Neural cell (in vitro differentiated cells): Measurements from ENCODE around the gene ARHGEF4. TPM values are rescaled to one million over a fixed set of nuclear protein-coding genes. Genes with fewer than 3 reads are reported as not detected.

ENCODE experiments used
- H2AFZ ChIP-seq: fragments of 200-600, 300-800 bp; sonication (generic), shearing (Covaris generic); 2 replicates; pipeline ENCODE4 v1.6.0; 2014; ENCODE audit warnings: low read depth, mild to moderate bottlenecking, antibody characterized with exemption, low read length, moderate library complexity
- H3F3A ChIP-seq: fragments of 200-600 bp; shearing (Covaris generic); 2 replicates; pipeline ENCODE4 v1.6.1; 2016; ENCODE audit warnings: mild to moderate bottlenecking, moderate library complexity, mixed read lengths, antibody characterized with exemption, low read length; ENCODE audit not compliant: insufficient read depth, poor library complexity, severe bottlenecking
- H3K27ac ChIP-seq: fragments of 200-600, 300-800 bp; sonication (generic), shearing (Covaris generic); 2 replicates; pipeline ENCODE4 v1.5.1; 2014; ENCODE audit warnings: mild to moderate bottlenecking, low read length, moderate library complexity
- H3K27me3 ChIP-seq: fragments of 300-800, 200-600 bp; sonication (generic), shearing (Covaris generic); 2 replicates; pipeline ENCODE4 v1.6.0; 2014; ENCODE audit warnings: mild to moderate bottlenecking, low read depth, low read length, moderate library complexity; ENCODE audit not compliant: insufficient read depth
- H3K36me3 ChIP-seq: fragments of 300-800, 200-600 bp; sonication (generic), shearing (Covaris generic); 2 replicates; pipeline ENCODE4 v1.5.1; 2014; ENCODE audit warnings: mild to moderate bottlenecking, antibody characterized with exemption, low read length, moderate library complexity; ENCODE audit not compliant: insufficient read depth
- H3K4me2 ChIP-seq: fragments of 300-800, 200-600 bp; sonication (generic), shearing (Covaris generic); 2 replicates; pipeline ENCODE4 v1.6.0; 2014; ENCODE audit warnings: mild to moderate bottlenecking, low read length
- H3K4me3 ChIP-seq: fragments of 300-800, 200-600 bp; sonication (generic), shearing (Covaris generic); 2 replicates; pipeline ENCODE4 v1.5.1; 2014; ENCODE audit warnings: mild to moderate bottlenecking, low read length, moderate library complexity
- H3K79me2 ChIP-seq: fragments of 200-600 bp; shearing (Covaris generic); replicated peaks from 2 replicates; pipeline ENCODE4 v1.6.0; 2014; ENCODE audit warnings: mild to moderate bottlenecking, low read length, moderate library complexity; ENCODE audit not compliant: insufficient read depth
- H3K9ac ChIP-seq: fragments of 300-800, 200-600 bp; sonication (generic), shearing (Covaris generic); 2 replicates; pipeline ENCODE4 v1.6.1; 2016; ENCODE audit warnings: mild to moderate bottlenecking, low read length, mixed read lengths
- H3K9me2 ChIP-seq: fragments of 200-600 bp; shearing (Covaris generic); 2 replicates; pipeline ENCODE4 v1.6.1; 2016; ENCODE audit warnings: mild to moderate bottlenecking, low read length, mixed read lengths; ENCODE audit not compliant: insufficient read depth
- H3K9me3 ChIP-seq: fragments of 200-600, 300-800 bp; sonication (generic), shearing (Covaris generic); 2 replicates; pipeline ENCODE4 v1.6.1; 2016; ENCODE audit warnings: mild to moderate bottlenecking, mixed run types, low read length, moderate library complexity, mixed read lengths
- H4K20me1 ChIP-seq: fragments of 200-600 bp; shearing (Covaris generic); 2 replicates; pipeline ENCODE4 v1.6.1; 2016; ENCODE audit warnings: mild to moderate bottlenecking, mixed run types; ENCODE audit not compliant: insufficient read depth
- CTCF ChIP-seq: fragments of 450-650 bp; IDR thresholded peaks from 2 replicates; pipeline ENCODE4 v1.5.1; 2014; ENCODE audit warnings: antibody characterized with exemption, mild to moderate bottlenecking, moderate library complexity; ENCODE audit not compliant: poor library complexity, severe bottlenecking
- EP300 ChIP-seq: fragments of 450-650 bp; conservative IDR thresholded peaks from 2 replicates; pipeline ENCODE4 v1.6.1; 2014; ENCODE audit warnings: antibody characterized with exemption, mild to moderate bottlenecking, moderate library complexity; ENCODE audit not compliant: poor library complexity, severe bottlenecking
- EZH2 ChIP-seq: fragments of 200-600, 300-800 bp; shearing (Covaris generic), sonication (generic); IDR thresholded peaks from 2 replicates; pipeline ENCODE4 v1.6.1; 2014; ENCODE audit warnings: antibody characterized with exemption, low read length, borderline replicate concordance, mild to moderate bottlenecking; ENCODE audit not compliant: insufficient read depth, poor library complexity, severe bottlenecking
- MXI1 ChIP-seq: fragments of 450-650 bp; conservative IDR thresholded peaks from 2 replicates; pipeline ENCODE4 v1.6.1; 2014; ENCODE audit warnings: antibody characterized with exemption, mild to moderate bottlenecking; ENCODE audit not compliant: poor library complexity, severe bottlenecking
- POLR2AphosphoS5 ChIP-seq: IDR thresholded peaks from 2 replicates; pipeline ENCODE4 v1.6.1; 2012
- RAD21 ChIP-seq: fragments of 450-650 bp; conservative IDR thresholded peaks from 2 replicates; pipeline ENCODE4 v1.6.1; 2014; ENCODE audit warnings: antibody characterized with exemption, mild to moderate bottlenecking, moderate library complexity
- REST ChIP-seq: IDR thresholded peaks from 2 replicates; pipeline ENCODE4 v1.6.1; 2012; ENCODE audit warnings: borderline replicate concordance
- SMC3 ChIP-seq: fragments of 450-650 bp; conservative IDR thresholded peaks from 2 replicates; pipeline ENCODE4 v1.6.1; 2014; ENCODE audit warnings: antibody characterized with exemption, mild to moderate bottlenecking, moderate library complexity; ENCODE audit not compliant: poor library complexity
- TAF1 ChIP-seq: IDR thresholded peaks from 2 replicates; pipeline ENCODE4 v1.6.1; 2012; ENCODE audit warnings: low read depth
- polyA plus RNA-seq: library from polyadenylated mRNA; depleted of rRNA; stranded (reverse); fragments of >200 nt; gene quantifications from 2 replicates; pipeline ENCODE4 v1.2.3, GENCODE V29; 2014

The ARHGEF4 gene
- polyA plus RNA-seq, 1 donor from 2014 or later, result 45.9 TPM

GRCh38 chr2:130845505-130846085 is 8.9 kb downstream of the ARHGEF4 start:
- H2AFZ ChIP-seq, result no peak overlapping the region
- no peaks in the 10 kb centered on the region for H3F3A ChIP-seq
- no peak overlapping the region for H3K4me2 ChIP-seq
- no peaks in the 10 kb centered on the region for H3K36me3 ChIP-seq
- H3K9me3 ChIP-seq, result no peaks in the 10 kb centered on the region
- H3K9me2 ChIP-seq, result no peaks in the 10 kb centered on the region
- no peak overlapping the region for H3K9ac ChIP-seq
- no peak overlapping the region for H3K27ac ChIP-seq
- no peaks in the 10 kb centered on the region for H4K20me1 ChIP-seq
- no peak overlapping the region for H3K4me3 ChIP-seq
- no peaks in the 10 kb centered on the region for H3K27me3 ChIP-seq
- no peaks in the 10 kb centered on the region for H3K79me2 ChIP-seq
- TF ChIP-seq EZH2, result no peak
- TF ChIP-seq REST, result no peak
- no peak for TF ChIP-seq SMC3
- no peak for TF ChIP-seq RAD21
- no peak for TF ChIP-seq TAF1
- TF ChIP-seq EP300, result no peak
- no peak for TF ChIP-seq POLR2AphosphoS5
- no peak for TF ChIP-seq MXI1
- TF ChIP-seq CTCF, result no peak

- Histone ChIP-seq H3K79me2 (no peaks in the 10 kb centered on the region), H3K27ac (no peak overlapping the region)
- TF ChIP-seq SMC3 (no peak), CTCF (no peak), RAD21 (no peak), EZH2 (no peak), POLR2AphosphoS5 (no peak), TAF1 (no peak), MXI1 (no peak), REST (no peak), EP300 (no peak)
These were observed 9.5 kb downstream of the ARHGEF4 start for GRCh38 chr2:130846233-130846632.

More at GRCh38 chr2:130846233-130846632, 9.5 kb downstream of the ARHGEF4 start:
- no peaks in the 10 kb centered on the region for H3K9me2 ChIP-seq
- H3K4me2 ChIP-seq, result no peak overlapping the region
- no peak overlapping the region for H3K9ac ChIP-seq
- no peaks in the 10 kb centered on the region for H3K36me3 ChIP-seq
- H3K9me3 ChIP-seq, result no peaks in the 10 kb centered on the region
- no peak overlapping the region for H2AFZ ChIP-seq
- H3K4me3 ChIP-seq, result no peak overlapping the region
- no peaks in the 10 kb centered on the region for H3K27me3 ChIP-seq
- H3F3A ChIP-seq, result no peaks in the 10 kb centered on the region
- H4K20me1 ChIP-seq, result no peaks in the 10 kb centered on the region
